GM20431 (cell line): ENCODE data around the gene PRMT7.
"Not testable (repeated sequence)": the region's sequence is repeated elsewhere in the genome, so short reads cannot be mapped to it uniquely, and the experiment has no call there.

Experiments used
- in situ Hi-C: fragments of 300-500 bp; cut with MseI, MboI; formaldehyde crosslinking; loops from one replicate; pipeline ENCODE4 v1.15.0; 2020; ENCODE audit warnings: low sequenced_read_pairs; ENCODE audit not compliant: unreplicated experiment

Gene PRMT7

DNA sequence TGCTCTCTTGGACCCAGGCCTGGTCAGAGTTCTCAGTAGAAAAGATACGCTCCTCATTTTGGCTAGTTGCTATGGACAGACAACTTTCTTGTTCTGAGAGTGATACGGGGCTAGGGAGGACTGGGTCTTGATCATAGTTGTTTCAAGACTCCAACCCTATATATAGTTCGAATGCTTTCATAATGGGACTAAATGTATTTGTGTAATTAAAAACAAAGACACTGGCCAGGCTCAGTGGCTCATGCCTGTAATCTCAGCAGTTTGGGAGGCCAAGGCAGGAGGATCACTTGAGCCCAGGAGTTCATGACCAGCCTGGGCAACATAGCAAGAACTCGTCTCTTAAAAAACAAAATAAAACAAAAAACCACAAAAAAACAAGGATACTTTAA, 28.8 kb upstream of the PRMT7 start:
- in situ Hi-C loops, result no loop called here

DNA sequence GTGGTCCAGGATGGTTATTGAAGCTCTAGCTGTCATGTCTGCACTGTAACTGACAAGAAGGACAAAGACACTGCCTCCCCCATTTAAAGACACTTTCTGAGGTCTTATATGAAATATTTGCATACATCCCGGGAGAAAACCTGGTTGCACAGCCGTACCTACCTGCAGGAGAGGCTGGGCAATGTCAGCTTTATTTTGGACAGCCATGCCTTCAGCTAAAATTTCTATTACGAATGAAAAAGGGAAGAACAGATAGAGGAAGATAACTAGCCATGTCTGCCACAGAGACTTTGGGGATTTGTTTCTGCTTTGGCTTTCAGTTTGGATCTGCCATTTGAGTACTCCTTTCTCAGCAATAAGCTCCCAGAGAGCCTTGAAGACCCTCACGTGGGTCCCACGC, 27.5 kb upstream of the PRMT7 start:
- in situ Hi-C loops, result no loop called here

DNA sequence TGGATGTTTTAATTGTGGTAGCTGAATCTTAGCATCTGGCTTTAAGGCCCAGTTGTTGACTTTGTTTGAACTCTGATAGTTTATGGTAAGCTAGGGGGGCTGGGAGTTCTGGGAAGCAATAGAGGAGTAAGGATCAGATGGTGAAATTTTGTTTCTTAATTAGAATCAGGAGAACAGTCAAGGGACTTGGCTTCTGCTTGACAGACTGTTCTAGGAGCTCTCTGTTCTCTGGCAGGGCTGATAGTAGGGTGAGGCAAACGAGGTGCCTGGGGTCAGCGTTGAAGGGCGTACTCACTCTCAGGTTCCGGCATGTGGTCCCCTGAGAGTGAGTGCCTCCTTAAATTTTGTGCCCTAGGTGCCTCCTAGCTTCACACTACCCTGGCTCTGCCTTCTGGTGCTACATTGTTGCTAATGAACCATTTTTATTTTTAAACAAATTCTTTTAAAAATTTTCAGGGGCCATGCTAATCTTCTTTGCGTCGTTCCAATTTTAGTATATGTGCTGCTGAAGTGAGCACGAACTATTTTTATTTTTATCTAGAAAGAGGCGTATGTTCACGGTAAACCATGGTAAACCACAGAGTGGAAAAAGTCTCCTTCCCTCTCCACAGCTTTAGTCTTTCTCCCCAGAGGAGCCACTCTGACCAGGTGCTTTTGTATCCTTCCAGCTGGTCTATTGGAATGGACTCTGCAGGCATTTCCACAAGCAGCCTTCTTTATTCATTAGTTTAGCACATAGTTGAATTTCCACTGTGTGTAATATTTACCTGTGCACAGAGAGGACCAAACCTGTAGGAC, 26.8 kb upstream of the PRMT7 start:
- in situ Hi-C loops, result no loop called here

DNA sequence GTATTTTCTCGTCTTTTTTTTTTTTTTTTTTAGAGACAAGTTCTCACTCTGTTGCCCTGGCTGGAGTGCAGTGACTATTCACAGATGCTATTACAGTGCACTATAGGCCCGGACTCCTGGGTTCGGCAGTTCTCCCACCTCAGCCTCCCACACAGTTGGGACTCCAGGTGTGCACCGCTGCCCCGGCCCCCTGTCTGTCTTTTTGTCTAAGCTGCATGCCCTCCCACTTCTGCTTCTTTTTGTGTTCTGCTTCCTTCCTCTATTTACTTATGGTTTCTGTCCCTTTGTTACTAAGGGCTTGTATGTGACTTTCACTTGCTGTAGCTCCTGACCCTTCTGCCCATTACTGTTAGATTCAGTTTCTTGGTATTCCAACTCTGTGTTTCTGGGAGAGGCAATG, 26.0 kb upstream of the PRMT7 start:
- in situ Hi-C loops, result no loop called here

DNA sequence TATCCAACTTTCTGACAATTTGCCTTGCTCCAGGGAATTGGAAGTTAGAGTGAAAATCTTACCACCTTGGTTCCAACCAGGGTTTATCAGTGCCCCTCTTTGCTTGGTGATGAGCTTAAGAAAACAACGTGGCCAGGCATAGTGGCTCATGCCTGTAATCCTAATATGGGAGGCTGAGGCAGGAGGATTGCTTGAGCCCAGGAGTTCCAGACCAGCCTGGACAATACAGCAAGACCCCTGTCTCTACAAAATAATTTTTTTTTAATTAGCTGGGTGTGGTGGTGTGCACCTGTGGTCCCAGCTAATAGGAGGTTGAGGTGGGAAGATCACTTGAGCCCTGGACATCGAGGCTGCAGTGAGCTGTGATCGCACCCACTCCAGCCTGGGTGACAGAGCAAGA, 25.1 kb upstream of the PRMT7 start:
- in situ Hi-C loops, result no loop called here

DNA sequence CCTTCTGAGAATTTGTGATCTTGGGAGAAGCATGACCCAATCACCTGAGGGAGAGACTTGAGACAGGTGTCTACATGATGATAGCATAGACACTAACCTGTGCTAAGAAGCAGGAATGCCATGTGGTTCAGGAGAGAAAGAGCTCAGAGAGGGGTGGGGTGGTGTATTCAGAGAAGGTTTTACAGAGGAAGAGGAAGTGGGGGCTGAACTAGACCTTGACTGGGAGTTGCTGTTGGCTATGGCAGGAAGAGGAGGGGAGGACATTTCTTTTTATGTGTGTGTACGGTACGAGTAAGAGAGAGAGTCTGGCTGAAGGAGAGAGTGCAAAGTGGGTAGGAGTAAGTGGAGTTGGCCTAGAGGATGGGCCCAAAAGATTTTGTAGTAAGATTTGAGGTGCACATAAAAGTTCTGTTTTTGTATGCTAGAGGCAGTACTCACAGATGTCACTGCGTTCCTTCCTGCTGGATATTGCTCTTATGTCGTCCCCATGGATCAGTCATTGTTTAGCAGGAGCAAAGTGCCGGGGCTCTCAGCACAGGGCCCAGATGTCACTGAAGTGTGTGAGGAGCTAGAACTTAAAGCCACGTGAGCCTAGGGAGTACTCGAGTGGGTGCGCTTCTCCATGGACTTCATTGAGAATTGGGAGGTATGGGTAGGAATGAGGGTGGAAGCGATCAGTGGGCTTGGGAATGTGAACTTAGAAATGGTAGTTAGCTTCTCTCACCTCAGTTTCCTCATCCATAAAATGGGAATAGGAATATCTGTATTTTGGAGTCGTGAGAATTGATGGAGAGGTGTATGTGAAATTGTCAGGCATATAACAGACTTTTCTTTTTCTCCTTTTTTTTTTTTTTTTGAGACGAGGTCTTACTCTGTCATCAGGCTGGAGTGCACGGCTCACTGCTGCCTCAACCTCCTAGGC, 24.4 kb upstream of the PRMT7 start:
- in situ Hi-C loops, result no loop called here

DNA sequence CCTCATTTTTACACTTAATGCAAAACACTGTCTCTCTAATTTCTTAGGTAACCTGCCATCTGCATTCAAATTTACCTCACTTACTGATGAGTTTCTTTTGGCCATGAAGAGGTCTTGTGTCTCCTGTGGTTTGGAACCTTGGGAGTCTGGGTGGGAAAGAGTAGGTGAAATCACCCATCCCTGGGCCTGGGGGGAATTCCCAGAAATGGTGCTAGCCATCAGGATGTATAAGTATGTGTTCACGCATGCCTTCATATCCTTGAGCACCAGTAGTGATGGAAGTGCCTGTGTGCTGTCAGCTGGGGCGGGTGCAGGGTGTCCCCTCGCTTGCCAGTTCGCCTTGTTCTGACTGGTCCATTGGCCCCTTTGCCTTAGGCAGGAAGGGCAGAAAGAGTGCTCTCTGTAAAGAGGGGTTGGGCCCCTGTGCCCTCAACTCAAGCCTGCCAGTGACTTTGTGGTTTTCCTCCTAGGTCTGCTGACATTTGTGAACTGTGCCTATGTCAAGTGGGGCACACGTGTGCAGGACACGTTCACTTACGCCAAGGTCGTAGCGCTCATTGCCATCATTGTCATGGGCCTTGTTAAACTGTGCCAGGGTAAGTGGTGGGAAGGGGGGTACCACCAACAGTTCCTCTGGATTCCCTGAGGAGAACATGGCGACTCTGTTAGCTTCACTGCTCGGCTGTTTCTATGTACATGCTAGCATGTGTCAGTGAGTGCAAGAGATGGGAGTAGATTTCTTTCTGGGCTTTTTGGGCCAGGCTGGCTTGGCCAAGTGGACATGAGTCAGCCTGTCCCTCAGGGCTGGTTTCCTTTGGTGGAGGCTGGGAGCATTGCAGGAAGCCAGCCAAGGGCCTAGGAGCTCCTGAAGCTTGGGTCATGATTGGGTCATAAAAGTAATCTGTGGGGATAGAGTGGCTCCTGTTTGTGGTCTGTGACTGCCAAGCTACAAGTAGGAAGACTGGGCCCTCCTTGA, 23.3 kb upstream of the PRMT7 start:
- in situ Hi-C loops, result no loop called here

DNA sequence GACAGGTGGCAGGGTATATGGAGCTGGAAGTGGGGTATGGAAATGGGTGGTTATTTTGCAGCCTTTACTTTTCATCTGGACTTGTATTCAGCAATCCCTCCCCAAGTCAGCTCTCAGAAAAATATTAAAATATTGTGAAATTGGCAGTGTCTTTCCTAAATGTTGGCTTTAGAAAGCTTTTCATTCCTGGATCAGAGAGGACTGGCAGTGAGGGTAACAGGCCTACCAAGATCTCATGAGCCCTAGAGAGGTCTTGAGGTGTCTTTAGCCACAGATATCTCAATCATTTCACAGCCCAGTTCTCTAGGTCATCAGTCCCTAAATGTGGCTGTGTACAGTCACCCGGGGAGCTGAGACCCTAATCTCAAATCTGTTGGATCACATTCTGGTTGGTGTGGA, 22.6 kb upstream of the PRMT7 start:
- in situ Hi-C loops, result no loop called here

DNA sequence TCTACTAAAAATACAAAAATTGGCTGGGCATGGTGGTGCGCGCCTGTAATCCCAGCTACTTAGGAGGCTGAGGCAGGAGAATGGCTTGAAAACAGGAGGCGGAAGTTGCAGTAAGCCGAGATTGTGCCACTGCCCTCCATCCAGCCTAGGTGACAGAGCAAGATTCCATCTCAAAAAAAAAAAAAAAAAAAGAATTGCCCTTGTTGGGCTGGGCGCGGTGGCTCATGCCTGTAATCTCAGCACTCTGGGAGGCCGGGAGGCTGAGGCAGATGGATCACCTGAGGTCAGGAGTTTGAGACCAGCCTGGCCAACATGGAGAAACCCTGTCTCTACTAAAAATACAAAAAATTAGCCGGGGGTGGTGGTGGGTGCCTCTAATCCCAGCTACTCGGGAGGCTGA, 22.0 kb upstream of the PRMT7 start:
- in situ Hi-C loops, result not testable (repeated sequence)

DNA sequence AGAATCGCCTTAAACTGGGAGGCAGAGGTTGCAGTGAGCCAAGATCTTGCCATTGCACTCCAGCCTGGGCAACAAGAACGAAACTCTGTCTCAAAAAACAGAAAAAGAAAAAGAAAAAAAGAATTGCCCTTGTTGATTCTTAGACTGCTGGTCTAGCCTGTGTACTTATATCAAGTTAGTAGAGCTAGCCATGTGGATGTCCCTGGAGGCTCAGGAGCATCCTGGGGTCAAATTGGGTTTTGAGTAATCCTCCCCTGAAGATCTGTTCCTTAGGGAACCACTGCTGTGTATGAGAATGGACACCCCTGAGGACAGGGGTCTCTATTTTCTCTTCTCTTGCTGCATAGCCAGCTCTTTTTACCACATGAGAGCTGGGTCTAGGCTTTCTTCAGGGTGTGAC, 21.6 kb upstream of the PRMT7 start:
- in situ Hi-C loops, result no loop called here

DNA sequence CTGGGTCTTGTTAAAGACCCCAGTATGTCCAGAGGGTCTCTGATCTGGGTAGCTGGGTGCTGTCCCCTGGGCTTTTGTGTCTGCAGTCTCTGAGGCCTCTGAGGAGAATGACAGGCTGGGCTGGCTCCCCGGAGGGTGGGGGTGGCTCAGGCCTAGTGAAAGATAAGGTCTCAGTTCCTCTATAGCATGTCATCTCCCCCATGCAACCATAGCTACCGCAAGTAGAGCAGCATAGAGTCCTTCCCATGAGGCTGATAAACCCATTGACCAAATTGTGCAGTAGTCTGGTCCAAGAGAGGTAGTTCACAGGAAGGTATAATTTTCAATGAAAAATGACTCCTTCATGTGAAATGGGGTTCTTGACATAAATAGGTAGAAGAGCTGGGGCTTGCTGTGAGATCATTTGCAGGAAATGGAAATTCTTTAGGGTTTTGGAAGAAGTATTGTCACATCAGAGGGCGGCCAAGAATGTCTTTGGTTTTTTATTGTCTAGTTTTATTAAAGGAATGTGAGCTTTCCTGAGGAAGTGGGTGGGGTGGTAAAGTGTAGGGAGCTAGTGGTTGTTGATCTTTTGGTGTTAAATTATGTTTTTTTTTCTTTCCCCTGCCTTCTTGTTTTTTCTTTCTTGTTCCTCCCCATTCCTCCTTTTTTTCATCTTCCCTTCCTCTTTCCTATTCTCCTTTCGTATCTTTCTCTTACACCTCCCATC, 21.0 kb upstream of the PRMT7 start:
- in situ Hi-C loops, result no loop called here

DNA sequence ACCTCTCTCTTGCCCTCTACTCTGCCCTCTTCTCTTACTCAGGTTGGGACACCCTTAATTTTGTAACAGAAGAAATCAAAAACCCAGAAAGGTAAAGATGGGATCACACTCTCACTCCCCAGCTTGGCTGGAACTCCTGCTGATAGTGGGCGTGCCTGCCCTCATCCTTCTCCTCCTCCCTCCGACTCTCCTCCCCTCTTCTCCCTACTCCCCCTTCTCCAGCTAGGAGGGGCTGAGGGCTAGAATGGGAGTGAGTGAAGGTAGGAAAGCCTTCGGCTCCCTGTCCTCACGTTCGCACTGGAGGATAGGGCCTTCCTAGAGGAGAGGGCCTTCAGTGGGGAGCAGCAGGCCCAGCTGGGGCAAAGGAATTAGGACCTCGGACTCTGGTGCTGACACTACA, 20.4 kb upstream of the PRMT7 start:
- in situ Hi-C loops, result no loop called here

DNA sequence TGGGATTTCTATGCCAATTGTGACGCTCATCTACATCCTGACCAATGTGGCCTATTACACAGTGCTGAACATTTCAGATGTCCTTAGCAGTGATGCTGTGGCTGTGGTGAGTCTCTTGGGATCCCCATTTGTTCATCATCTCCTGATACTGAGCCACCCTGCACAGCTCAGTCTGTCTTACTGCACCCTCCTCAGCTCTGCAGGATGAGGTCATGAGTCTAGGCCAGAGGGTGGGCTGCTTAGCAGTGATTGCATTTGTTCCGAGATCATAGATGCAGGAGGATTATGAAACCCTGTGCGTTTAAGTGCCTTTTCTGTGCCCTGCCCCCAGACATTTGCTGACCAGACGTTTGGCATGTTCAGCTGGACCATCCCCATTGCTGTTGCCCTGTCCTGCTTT, 19.6 kb upstream of the PRMT7 start:
- in situ Hi-C loops, result no loop called here

DNA sequence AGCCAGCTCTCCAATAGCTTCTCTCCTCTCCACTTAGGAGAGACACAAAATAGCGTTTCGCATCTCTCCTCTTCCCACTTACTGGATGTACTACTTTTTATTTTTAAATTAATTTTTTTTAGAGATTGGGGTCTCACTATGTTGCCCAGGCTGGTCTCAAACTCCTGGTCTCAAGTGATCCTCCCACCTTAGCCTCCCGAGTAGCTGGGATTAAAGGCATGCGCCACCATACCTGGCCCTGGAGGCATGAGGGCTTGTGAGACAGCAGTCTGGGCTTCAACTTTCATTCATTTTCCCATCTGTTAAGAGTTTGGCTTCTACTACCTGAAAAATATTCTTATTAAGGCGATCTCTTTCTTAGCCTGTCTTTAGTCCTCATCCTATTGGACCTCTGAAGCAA, 18.4 kb upstream of the PRMT7 start:
- in situ Hi-C loops, result no loop called here

DNA sequence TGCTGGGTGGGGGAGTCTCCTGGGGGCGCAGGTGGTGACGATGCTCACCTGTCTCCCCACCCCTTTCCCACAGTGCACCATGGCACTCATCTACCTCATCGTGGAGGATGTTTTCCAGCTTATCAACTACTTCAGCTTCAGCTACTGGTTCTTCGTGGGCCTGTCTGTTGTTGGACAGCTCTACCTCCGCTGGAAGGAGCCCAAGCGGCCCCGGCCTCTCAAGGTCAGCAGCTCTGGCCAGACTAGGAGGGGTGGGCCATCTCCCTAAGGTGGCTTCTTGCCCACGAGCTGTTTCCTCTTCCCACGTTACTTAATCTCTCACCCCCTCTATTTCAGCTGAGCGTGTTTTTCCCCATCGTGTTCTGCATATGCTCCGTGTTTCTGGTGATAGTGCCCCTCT, 14.5 kb upstream of the PRMT7 start:
- in situ Hi-C loops, result no loop called here

DNA sequence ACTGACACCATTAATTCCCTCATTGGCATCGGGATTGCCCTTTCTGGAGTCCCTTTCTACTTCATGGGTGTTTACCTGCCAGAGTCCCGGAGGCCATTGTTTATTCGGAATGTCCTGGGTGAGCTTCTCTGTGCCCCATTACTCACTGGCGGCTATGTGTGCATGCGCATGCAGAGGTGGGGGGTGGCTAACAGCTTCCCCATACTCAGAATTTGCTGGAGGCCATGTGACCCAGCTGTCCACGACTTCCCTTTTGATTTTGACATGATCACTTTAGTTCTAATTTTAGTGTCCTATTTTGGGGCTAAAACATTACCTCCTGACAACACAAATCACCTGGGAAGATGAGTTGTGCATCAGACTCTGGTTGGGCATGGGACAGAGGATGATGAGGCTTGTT, 14.1 kb upstream of the PRMT7 start:
- in situ Hi-C loops, result no loop called here

DNA sequence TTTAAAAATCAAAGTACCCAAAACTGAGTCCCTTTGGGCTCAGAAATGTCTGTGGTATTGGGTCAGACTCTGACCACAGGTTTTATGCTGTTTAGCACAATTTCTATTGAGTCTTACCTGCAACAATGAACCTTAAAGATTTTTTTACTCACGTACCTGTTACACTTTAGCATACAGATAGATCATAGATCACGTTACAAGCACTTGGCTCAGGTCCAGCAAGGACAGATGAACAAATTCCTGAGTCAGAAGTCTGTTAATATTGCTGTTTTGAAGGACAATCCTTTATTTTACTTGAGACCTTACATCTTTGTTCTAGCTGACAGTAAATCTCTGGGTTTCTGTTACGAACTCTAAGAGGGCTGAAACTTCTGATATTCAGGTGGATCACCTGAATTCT, 12.9 kb upstream of the PRMT7 start:
- in situ Hi-C loops, result no loop called here

DNA sequence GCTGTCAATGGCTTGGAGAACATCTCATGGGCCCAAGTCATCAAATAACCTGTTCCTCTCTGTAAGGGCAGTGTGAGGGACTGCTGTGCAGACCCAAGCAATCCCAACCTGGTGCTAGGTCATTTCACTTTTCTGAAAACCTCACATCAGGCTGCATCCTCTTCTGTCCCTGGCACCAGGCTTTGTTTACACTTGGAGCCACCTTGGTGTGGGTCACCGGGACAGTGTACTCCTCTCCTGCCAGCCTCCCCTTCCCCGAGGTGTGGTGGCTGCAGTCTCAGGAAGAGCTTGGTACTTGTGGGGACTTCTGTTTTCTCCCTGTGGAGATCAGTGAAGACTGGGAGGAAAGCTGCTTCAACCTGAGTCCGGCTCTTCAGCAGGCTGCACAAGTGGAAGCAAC, 12.5 kb upstream of the PRMT7 start:
- in situ Hi-C loops, result no loop called here

DNA sequence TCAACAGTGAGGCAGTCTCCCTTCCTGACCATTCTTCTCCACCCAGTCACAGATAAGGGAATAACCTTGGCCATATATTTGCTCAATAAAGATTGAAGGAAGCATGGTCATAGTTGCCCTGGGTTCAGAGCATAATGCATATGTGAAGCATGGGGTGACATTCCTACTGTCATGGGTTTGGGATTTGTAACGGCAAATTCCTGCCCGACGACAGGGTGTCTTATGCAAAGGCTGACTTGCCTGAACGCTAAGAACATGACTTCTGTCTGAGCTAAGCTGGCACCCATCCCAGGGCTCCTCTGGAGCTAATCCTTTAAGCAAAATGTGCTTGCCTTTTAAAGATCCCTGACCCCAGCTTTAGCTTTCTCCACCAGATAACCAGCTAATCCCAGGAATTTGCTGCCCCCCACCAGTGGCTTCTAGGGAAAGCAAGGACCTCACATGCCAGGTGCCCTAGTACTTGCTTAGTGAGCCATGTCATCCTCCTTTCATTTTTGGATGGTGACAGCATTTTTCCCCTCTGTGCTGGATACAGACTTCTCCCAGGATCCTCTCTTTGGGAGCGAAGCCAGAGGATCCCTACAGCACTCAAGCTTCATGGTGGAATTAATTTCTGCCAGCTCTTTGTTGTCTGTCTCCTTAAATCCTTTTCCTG, 11.8 kb upstream of the PRMT7 start:
- in situ Hi-C loops, result no loop called here
